ENCODE data around the gene NCS1. TPM values are rescaled to one million over a fixed set of nuclear protein-coding genes. Genes with fewer than 3 reads are reported as not detected.
A peak's percentile ranks its signal among the peaks of the same experiment; 100 is the strongest.

Gene NCS1
- total RNA-seq, 3 donors from 2014 or later, result 4.1 to 196 (median 10.7) TPM

- DNase-seq, result no peak
- Histone ChIP-seq H3K36me3 (ENCODE audit: low read depth) (no peaks in the 10 kb centered on the region), H3K4me1 (ENCODE audit: low read depth) (no peaks in the 10 kb centered on the region), H3K9me3 (no peaks in the 10 kb centered on the region), H3K4me3 (no peak overlapping the region)
- no peak for ATAC-seq
- intact Hi-C loops (cut with DNase I, micrococcal nuclease), result no loop called here
- TF ChIP-seq CTCF (IDR thresholded peaks at IDR 0.05), result no peak
Observed at GRCh38 chr9:130200038-130200849, 28.0 kb downstream of the NCS1 start.

- H3K36me3 ChIP-seq (ENCODE audit: low read depth), result no peaks in the 10 kb centered on the region
- H3K4me1 ChIP-seq (ENCODE audit: low read depth), result no peaks in the 10 kb centered on the region
- DNase-seq (no peak), ATAC-seq (no peak)
- no peaks in the 10 kb centered on the region for H3K9me3 ChIP-seq
- H3K4me3 ChIP-seq, result no peak overlapping the region
- TF ChIP-seq CTCF (IDR thresholded peaks at IDR 0.05), result no peak
- intact Hi-C loops (cut with DNase I, micrococcal nuclease), result no loop called here
Observed at GRCh38 chr9:130201399-130201873, 29.2 kb downstream of the NCS1 start.

- Histone ChIP-seq H3K9me3 (no peaks in the 10 kb centered on the region), H3K36me3 (ENCODE audit: low read depth) (no peaks in the 10 kb centered on the region), H3K4me1 (ENCODE audit: low read depth) (no peaks in the 10 kb centered on the region), H3K4me3 (no peak overlapping the region)
- ATAC-seq, result peak; percentile 9
- no peak for TF ChIP-seq CTCF (IDR thresholded peaks at IDR 0.05)
- intact Hi-C loops (cut with DNase I, micrococcal nuclease), result no loop called here
- no peak for DNase-seq
Observed at GRCh38 chr9:130201974-130202373, 29.8 kb downstream of the NCS1 start.

- ATAC-seq (no peak), DNase-seq (no peak)
- Histone ChIP-seq H3K4me1 (ENCODE audit: low read depth) (no peaks in the 10 kb centered on the region), H3K4me3 (no peak overlapping the region), H3K36me3 (ENCODE audit: low read depth) (no peaks in the 10 kb centered on the region), H3K9me3 (no peaks in the 10 kb centered on the region)
- intact Hi-C loops (cut with DNase I, micrococcal nuclease), result no loop called here
- TF ChIP-seq CTCF (IDR thresholded peaks at IDR 0.05), result no peak
Observed at GRCh38 chr9:130204341-130204740, 32.1 kb downstream of the NCS1 start.

GRCh38 chr9:130204959-130205358 is 32.8 kb downstream of the NCS1 start:
- no peak overlapping the region for H3K4me3 ChIP-seq
- DNase-seq (no peak), ATAC-seq (no peak)
- intact Hi-C loops (cut with DNase I, micrococcal nuclease), result no loop called here
- no peaks in the 10 kb centered on the region for H3K9me3 ChIP-seq
- H3K36me3 ChIP-seq (ENCODE audit: low read depth), result no peaks in the 10 kb centered on the region
- H3K4me1 ChIP-seq (ENCODE audit: low read depth), result no peaks in the 10 kb centered on the region
- TF ChIP-seq CTCF (IDR thresholded peaks at IDR 0.05), result no peak

All from mucosa of descending colon (tissue), 3 donors.